HL-60 (cell line): ENCODE measurements around the gene GLMP.

ENCODE experiments used
- CTCF ChIP-seq: IDR thresholded peaks from one replicate; pipeline ENCODE4 v1.5.1; 2011; ENCODE audit warnings: low read length, control low read depth, inconsistent platforms; ENCODE audit not compliant: insufficient read depth
- GABPA ChIP-seq: IDR thresholded peaks from 2 replicates; pipeline ENCODE4 v1.6.1; 2012; ENCODE audit warnings: low read depth
- POLR2AphosphoS5 ChIP-seq: IDR thresholded peaks from 2 replicates; pipeline ENCODE4 v1.6.1; 2012; ENCODE audit warnings: low read depth
- TF ChIP-seq, protein P1 (sequence below): IDR thresholded peaks from 2 replicates; pipeline ENCODE4 v1.6.1; 2012; ENCODE audit warnings: low read depth; ENCODE audit not compliant: insufficient replicate concordance

GRCh38 chr1:156260896-156261295 is 34.6 kb downstream of the GLMP start:
- TF ChIP-seq CTCF (no peak), GABPA (no peak), POLR2AphosphoS5 (no peak)
- TF ChIP-seq, protein P1, sequence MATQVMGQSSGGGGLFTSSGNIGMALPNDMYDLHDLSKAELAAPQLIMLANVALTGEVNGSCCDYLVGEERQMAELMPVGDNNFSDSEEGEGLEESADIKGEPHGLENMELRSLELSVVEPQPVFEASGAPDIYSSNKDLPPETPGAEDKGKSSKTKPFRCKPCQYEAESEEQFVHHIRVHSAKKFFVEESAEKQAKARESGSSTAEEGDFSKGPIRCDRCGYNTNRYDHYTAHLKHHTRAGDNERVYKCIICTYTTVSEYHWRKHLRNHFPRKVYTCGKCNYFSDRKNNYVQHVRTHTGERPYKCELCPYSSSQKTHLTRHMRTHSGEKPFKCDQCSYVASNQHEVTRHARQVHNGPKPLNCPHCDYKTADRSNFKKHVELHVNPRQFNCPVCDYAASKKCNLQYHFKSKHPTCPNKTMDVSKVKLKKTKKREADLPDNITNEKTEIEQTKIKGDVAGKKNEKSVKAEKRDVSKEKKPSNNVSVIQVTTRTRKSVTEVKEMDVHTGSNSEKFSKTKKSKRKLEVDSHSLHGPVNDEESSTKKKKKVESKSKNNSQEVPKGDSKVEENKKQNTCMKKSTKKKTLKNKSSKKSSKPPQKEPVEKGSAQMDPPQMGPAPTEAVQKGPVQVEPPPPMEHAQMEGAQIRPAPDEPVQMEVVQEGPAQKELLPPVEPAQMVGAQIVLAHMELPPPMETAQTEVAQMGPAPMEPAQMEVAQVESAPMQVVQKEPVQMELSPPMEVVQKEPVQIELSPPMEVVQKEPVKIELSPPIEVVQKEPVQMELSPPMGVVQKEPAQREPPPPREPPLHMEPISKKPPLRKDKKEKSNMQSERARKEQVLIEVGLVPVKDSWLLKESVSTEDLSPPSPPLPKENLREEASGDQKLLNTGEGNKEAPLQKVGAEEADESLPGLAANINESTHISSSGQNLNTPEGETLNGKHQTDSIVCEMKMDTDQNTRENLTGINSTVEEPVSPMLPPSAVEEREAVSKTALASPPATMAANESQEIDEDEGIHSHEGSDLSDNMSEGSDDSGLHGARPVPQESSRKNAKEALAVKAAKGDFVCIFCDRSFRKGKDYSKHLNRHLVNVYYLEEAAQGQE, result no peak
